IPS-11a (cell line): ENCODE results near the gene PNPLA5.

Experiments
- H3K4me3 ChIP-seq: one replicate; pipeline ENCODE4 v1.5.1; 2013; ENCODE audit warnings: low read depth, low read length, control low read depth

The PNPLA5 gene

GRCh38 chr22:43855431-43855830 is 36.4 kb downstream of the PNPLA5 start:
- no peak overlapping the region for H3K4me3 ChIP-seq

GRCh38 chr22:43854786-43855271 is 37.0 kb downstream of the PNPLA5 start:
- H3K4me3 ChIP-seq = no peak overlapping the region

GRCh38 chr22:43854121-43854785 is 37.6 kb downstream of the PNPLA5 start:
- no peak overlapping the region for H3K4me3 ChIP-seq

- H3K4me3 ChIP-seq = no peak overlapping the region
These were observed 38.4 kb downstream of the PNPLA5 start for GRCh38 chr22:43853328-43853931.

GRCh38 chr22:43852573-43853327 is 39.1 kb downstream of the PNPLA5 start:
- no peak overlapping the region for H3K4me3 ChIP-seq

- H3K4me3 ChIP-seq = no peak overlapping the region
These were observed 39.9 kb downstream of the PNPLA5 start for GRCh38 chr22:43851979-43852307.

GRCh38 chr22:43851058-43851978 is 40.5 kb downstream of the PNPLA5 start:
- no peak overlapping the region for H3K4me3 ChIP-seq

GRCh38 chr22:43850529-43850928 is 41.3 kb downstream of the PNPLA5 start:
- no peak overlapping the region for H3K4me3 ChIP-seq

GRCh38 chr22:43849731-43850130 is 42.1 kb downstream of the PNPLA5 start:
- H3K4me3 ChIP-seq = no peak overlapping the region

GRCh38 chr22:43848366-43849171 is 43.2 kb downstream of the PNPLA5 start:
- H3K4me3 ChIP-seq = no peak overlapping the region

- H3K4me3 ChIP-seq = no peak overlapping the region
These were observed 44.2 kb downstream of the PNPLA5 start for GRCh38 chr22:43847376-43848289.

GRCh38 chr22:43846966-43847365 is 44.8 kb downstream of the PNPLA5 start:
- H3K4me3 ChIP-seq = no peak overlapping the region

- no peak overlapping the region for H3K4me3 ChIP-seq
These were observed 45.8 kb downstream of the PNPLA5 start for GRCh38 chr22:43845981-43846380.

GRCh38 chr22:43844560-43845545 is 47.0 kb downstream of the PNPLA5 start:
- H3K4me3 ChIP-seq = no peak overlapping the region

- no peak overlapping the region for H3K4me3 ChIP-seq
These were observed 47.9 kb downstream of the PNPLA5 start for GRCh38 chr22:43843783-43844530.

- H3K4me3 ChIP-seq = no peak overlapping the region
These were observed 50.1 kb downstream of the PNPLA5 start for GRCh38 chr22:43841742-43842141.

- H3K4me3 ChIP-seq = no peak overlapping the region
These were observed 51.0 kb downstream of the PNPLA5 start for GRCh38 chr22:43840851-43841250.
